ENCODE results near the gene PCDH7. TPM values are rescaled to one million over a fixed set of nuclear protein-coding genes. Genes with fewer than 3 reads are reported as not detected.

Gene PCDH7
- total and polyA plus RNA-seq, 2 experiments from 2014 or later = 2.4 to 10.8 TPM

DNA sequence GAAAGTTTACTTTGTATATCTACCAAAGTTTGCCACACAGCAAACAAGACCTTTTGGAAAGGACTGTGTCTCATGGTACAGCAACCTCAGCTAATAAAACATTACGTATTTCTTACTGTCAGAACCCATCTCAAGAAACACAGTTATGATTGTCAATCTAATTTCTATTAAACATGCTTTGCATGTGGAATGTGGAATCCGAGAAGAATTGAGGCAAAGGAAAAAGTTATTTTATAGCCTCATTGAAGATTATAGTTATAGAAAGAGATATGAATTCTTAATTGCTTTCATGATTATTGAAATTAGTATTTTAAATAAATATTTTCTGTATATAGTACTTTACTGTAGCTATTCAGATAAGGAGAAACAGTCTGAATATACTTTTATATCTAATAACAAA lies 5.4 kb downstream of the PCDH7 start:
- H3K27me3 Mint-ChIP-seq (ENCODE audit: insufficient read depth, low read depth, poor library complexity) = peaks cover 34% of the 10 kb centered on the region
- Histone ChIP-seq H3K36me3 (ENCODE audit: insufficient read depth) (no peaks in the 10 kb centered on the region), H3K79me2 (replicated peaks; ENCODE audit: insufficient read depth) (no peaks in the 10 kb centered on the region; the same call in 1 of the 2 replicates), H4K20me1 (replicated peaks; ENCODE audit: insufficient read depth) (peaks cover 4% of the 10 kb centered on the region; the same call in 1 of the 2 replicates), H3K4me2 (no peak overlapping the region), H2AFZ (no peak overlapping the region), H3K4me1 (ENCODE audit: insufficient read depth) (peaks cover 9% of the 10 kb centered on the region; the same call in 1 of the 2 replicates), H3K27me3 (ENCODE audit: insufficient read depth) (peaks cover 43% of the 10 kb centered on the region), H3K9me2 (ENCODE audit: insufficient read depth) (no peaks in the 10 kb centered on the region), H3K4me3 (no peak overlapping the region), H3F3A (replicated peaks; ENCODE audit: low read depth) (no peaks in the 10 kb centered on the region), H3K27ac (ENCODE audit: low read depth) (no peak overlapping the region)
- no peaks in the 10 kb centered on the region for H3K36me3 Mint-ChIP-seq (ENCODE audit: low read depth)
- peaks cover 10% of the 10 kb centered on the region for H3K4me1 Mint-ChIP-seq
- no peak for DNase-seq (ENCODE audit: low spot score)
- no peak overlapping the region for H3K27ac Mint-ChIP-seq
- H3K9me3 Mint-ChIP-seq = peaks cover 4% of the 10 kb centered on the region; the same call in 2 of the 3 replicates
- no peak overlapping the region for H3K4me3 Mint-ChIP-seq
- TF ChIP-seq STAT1 (IDR thresholded peaks at IDR 0.05; ENCODE audit: unreplicated experiment) = no peak
- TF ChIP-seq CREB1 (CRISPR knock-in tag; IDR thresholded peaks at IDR 0.05; ENCODE audit: low read depth) = no peak
- no peak for ATAC-seq

DNA sequence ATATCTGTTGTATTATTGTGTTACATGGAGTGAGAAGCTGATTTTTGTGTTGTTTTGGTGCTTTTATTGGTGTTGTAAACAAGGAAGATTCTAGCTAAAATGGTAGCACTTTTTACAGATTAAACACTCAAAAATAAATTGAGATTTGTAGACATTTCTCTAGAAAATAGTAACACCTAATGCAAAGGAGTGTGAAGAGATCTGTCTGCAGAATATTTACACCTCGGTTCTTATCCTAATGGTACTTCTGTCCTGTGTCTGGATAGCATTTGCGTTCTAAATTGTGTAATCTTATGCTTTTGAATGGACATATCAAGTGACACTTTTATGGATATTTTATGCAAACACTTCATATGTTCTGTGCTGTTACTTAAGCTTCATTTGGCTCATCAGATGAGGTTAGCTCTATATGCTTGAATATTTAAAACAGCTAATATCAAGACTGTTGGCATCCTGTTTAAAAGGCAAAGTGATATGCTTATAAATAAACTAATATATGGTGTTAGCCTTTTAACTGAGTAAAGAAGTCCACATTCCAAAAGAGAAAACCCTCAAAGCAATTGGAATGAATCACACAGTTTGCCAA lies 6.0 kb downstream of the PCDH7 start:
- H3K4me3 Mint-ChIP-seq = no peak overlapping the region
- peaks cover 9% of the 10 kb centered on the region; the same call in 1 of the 2 replicates for H3K4me1 ChIP-seq (ENCODE audit: insufficient read depth)
- H3K36me3 Mint-ChIP-seq (ENCODE audit: low read depth) = no peaks in the 10 kb centered on the region
- H3K9me2 ChIP-seq (ENCODE audit: insufficient read depth) = no peaks in the 10 kb centered on the region
- H3K36me3 ChIP-seq (ENCODE audit: insufficient read depth) = no peaks in the 10 kb centered on the region
- no peak overlapping the region for H2AFZ ChIP-seq
- H4K20me1 ChIP-seq (replicated peaks; ENCODE audit: insufficient read depth) = peaks cover 4% of the 10 kb centered on the region; the same call in 1 of the 2 replicates
- H3K4me3 ChIP-seq = no peak overlapping the region
- ATAC-seq (no peak), DNase-seq (ENCODE audit: low spot score) (no peak)
- H3K9me3 Mint-ChIP-seq = peaks cover 4% of the 10 kb centered on the region; the same call in 2 of the 3 replicates
- no peak overlapping the region for H3K27ac Mint-ChIP-seq
- no peak overlapping the region for H3K27ac ChIP-seq (ENCODE audit: low read depth)
- peaks cover 37% of the 10 kb centered on the region for H3K27me3 ChIP-seq (ENCODE audit: insufficient read depth)
- peaks cover 30% of the 10 kb centered on the region for H3K27me3 Mint-ChIP-seq (ENCODE audit: insufficient read depth, low read depth, poor library complexity)
- no peak overlapping the region for H3K4me2 ChIP-seq
- H3K79me2 ChIP-seq (replicated peaks; ENCODE audit: insufficient read depth) = no peaks in the 10 kb centered on the region; the same call in 1 of the 2 replicates
- H3K4me1 Mint-ChIP-seq = peaks cover 10% of the 10 kb centered on the region
- H3F3A ChIP-seq (replicated peaks; ENCODE audit: low read depth) = no peaks in the 10 kb centered on the region
- TF ChIP-seq, protein P1, sequence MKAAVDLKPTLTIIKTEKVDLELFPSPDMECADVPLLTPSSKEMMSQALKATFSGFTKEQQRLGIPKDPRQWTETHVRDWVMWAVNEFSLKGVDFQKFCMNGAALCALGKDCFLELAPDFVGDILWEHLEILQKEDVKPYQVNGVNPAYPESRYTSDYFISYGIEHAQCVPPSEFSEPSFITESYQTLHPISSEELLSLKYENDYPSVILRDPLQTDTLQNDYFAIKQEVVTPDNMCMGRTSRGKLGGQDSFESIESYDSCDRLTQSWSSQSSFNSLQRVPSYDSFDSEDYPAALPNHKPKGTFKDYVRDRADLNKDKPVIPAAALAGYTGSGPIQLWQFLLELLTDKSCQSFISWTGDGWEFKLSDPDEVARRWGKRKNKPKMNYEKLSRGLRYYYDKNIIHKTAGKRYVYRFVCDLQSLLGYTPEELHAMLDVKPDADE (IDR thresholded peaks at IDR 0.05) = no peak
- TF ChIP-seq, protein P2, sequence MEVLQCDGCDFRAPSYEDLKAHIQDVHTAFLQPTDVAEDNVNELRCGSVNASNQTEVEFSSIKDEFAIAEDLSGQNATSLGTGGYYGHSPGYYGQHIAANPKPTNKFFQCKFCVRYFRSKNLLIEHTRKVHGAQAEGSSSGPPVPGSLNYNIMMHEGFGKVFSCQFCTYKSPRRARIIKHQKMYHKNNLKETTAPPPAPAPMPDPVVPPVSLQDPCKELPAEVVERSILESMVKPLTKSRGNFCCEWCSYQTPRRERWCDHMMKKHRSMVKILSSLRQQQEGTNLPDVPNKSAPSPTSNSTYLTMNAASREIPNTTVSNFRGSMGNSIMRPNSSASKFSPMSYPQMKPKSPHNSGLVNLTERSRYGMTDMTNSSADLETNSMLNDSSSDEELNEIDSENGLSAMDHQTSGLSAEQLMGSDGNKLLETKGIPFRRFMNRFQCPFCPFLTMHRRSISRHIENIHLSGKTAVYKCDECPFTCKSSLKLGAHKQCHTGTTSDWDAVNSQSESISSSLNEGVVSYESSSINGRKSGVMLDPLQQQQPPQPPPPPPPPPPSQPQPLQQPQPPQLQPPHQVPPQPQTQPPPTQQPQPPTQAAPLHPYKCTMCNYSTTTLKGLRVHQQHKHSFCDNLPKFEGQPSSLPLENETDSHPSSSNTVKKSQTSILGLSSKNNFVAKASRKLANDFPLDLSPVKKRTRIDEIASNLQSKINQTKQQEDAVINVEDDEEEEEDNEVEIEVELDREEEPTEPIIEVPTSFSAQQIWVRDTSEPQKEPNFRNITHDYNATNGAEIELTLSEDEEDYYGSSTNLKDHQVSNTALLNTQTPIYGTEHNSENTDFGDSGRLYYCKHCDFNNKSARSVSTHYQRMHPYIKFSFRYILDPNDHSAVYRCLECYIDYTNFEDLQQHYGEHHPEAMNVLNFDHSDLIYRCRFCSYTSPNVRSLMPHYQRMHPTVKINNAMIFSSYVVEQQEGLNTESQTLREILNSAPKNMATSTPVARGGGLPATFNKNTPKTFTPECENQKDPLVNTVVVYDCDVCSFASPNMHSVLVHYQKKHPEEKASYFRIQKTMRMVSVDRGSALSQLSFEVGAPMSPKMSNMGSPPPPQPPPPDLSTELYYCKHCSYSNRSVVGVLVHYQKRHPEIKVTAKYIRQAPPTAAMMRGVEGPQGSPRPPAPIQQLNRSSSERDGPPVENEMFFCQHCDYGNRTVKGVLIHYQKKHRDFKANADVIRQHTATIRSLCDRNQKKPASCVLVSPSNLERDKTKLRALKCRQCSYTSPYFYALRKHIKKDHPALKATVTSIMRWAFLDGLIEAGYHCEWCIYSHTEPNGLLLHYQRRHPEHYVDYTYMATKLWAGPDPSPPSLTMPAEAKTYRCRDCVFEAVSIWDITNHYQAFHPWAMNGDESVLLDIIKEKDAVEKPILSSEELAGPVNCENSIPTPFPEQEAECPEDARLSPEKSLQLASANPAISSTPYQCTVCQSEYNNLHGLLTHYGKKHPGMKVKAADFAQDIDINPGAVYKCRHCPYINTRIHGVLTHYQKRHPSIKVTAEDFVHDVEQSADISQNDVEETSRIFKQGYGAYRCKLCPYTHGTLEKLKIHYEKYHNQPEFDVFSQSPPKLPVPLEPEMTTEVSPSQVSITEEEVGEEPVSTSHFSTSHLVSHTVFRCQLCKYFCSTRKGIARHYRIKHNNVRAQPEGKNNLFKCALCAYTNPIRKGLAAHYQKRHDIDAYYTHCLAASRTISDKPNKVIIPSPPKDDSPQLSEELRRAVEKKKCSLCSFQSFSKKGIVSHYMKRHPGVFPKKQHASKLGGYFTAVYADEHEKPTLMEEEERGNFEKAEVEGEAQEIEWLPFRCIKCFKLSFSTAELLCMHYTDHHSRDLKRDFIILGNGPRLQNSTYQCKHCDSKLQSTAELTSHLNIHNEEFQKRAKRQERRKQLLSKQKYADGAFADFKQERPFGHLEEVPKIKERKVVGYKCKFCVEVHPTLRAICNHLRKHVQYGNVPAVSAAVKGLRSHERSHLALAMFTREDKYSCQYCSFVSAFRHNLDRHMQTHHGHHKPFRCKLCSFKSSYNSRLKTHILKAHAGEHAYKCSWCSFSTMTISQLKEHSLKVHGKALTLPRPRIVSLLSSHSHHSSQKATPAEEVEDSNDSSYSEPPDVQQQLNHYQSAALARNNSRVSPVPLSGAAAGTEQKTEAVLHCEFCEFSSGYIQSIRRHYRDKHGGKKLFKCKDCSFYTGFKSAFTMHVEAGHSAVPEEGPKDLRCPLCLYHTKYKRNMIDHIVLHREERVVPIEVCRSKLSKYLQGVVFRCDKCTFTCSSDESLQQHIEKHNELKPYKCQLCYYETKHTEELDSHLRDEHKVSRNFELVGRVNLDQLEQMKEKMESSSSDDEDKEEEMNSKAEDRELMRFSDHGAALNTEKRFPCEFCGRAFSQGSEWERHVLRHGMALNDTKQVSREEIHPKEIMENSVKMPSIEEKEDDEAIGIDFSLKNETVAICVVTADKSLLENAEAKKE (CRISPR knock-in tag; IDR thresholded peaks at IDR 0.05) = no peak
- TF ChIP-seq STAT1 (IDR thresholded peaks at IDR 0.05; ENCODE audit: unreplicated experiment) (no peak), EZH2 (IDR thresholded peaks at IDR 0.05; ENCODE audit: low read depth, unreplicated experiment) (no peak), CREB1 (CRISPR knock-in tag; IDR thresholded peaks at IDR 0.05; ENCODE audit: low read depth) (no peak)
- TF ChIP-seq, protein P3, sequence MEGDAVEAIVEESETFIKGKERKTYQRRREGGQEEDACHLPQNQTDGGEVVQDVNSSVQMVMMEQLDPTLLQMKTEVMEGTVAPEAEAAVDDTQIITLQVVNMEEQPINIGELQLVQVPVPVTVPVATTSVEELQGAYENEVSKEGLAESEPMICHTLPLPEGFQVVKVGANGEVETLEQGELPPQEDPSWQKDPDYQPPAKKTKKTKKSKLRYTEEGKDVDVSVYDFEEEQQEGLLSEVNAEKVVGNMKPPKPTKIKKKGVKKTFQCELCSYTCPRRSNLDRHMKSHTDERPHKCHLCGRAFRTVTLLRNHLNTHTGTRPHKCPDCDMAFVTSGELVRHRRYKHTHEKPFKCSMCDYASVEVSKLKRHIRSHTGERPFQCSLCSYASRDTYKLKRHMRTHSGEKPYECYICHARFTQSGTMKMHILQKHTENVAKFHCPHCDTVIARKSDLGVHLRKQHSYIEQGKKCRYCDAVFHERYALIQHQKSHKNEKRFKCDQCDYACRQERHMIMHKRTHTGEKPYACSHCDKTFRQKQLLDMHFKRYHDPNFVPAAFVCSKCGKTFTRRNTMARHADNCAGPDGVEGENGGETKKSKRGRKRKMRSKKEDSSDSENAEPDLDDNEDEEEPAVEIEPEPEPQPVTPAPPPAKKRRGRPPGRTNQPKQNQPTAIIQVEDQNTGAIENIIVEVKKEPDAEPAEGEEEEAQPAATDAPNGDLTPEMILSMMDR (conservative IDR thresholded peaks at IDR 0.05; ENCODE audit: low read depth in 2 of 2) = no peak
- TF ChIP-seq, protein P4, sequence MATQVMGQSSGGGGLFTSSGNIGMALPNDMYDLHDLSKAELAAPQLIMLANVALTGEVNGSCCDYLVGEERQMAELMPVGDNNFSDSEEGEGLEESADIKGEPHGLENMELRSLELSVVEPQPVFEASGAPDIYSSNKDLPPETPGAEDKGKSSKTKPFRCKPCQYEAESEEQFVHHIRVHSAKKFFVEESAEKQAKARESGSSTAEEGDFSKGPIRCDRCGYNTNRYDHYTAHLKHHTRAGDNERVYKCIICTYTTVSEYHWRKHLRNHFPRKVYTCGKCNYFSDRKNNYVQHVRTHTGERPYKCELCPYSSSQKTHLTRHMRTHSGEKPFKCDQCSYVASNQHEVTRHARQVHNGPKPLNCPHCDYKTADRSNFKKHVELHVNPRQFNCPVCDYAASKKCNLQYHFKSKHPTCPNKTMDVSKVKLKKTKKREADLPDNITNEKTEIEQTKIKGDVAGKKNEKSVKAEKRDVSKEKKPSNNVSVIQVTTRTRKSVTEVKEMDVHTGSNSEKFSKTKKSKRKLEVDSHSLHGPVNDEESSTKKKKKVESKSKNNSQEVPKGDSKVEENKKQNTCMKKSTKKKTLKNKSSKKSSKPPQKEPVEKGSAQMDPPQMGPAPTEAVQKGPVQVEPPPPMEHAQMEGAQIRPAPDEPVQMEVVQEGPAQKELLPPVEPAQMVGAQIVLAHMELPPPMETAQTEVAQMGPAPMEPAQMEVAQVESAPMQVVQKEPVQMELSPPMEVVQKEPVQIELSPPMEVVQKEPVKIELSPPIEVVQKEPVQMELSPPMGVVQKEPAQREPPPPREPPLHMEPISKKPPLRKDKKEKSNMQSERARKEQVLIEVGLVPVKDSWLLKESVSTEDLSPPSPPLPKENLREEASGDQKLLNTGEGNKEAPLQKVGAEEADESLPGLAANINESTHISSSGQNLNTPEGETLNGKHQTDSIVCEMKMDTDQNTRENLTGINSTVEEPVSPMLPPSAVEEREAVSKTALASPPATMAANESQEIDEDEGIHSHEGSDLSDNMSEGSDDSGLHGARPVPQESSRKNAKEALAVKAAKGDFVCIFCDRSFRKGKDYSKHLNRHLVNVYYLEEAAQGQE (IDR thresholded peaks at IDR 0.05; ENCODE audit: unreplicated experiment) = no peak
